ENCODE data around the gene GLRX. TPM values are rescaled to one million over a fixed set of nuclear protein-coding genes. Genes with fewer than 3 reads are reported as not detected.

GLRX gene
- total and polyA plus RNA-seq, 2 of the 13 experiments (the other 11 are each of a cell fraction or from before 2014, with no cell fraction given) = 63.8 to 499 TPM

DNA sequence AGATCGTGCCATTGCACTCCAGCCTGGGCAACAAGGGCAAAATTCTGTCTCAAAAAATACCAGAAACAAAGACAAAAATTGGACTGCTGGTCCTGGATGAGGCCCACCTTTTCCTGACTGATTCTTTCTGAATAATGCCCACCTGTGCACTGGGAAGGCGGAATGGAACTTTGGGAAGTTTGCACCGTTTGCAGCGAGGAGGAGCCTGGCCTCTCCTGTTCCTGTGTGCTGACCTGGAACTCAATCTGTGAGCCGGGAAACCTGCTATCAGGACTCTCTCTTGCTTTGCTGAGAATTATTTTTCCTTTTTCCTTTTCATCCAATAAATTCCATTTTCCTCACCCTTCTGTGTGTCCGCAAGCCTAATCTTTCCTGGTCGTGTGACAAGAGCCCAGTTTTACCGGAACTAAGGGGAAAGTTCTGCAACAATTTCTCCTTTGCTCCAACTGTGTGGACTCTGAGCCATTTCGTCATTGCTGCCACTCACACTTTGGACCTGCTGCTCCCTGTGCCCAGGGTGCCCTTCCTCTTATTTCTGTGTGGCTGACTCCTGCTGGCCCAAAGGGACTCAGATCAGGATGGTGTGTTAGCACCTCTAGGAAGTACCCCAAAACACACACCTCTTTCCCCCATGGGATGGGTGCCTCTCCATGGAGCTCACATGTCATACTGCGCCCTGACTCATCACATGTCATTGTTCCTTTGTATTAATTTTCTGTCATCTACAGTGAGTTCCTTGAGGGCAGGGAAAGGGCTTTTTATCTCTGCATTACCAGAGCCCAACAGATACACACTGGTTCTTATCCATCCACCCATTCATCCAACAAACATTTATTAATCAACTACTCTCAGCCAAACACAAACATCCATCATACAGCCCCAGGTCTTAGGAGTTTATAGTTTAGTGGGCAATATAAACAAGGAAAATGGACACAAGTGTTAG lies 4.7 kb upstream of the GLRX start (continued):
- TF ChIP-seq ZC3H4 (CRISPR knock-in tag; IDR thresholded peaks at IDR 0.05; ENCODE audit: borderline replicate concordance) (no peak), ZNF850 (CRISPR knock-in tag; conservative IDR thresholded peaks at IDR 0.05) (no peak), ARID2 (CRISPR knock-in tag; IDR thresholded peaks at IDR 0.05; ENCODE audit: borderline replicate concordance) (no peak), ZNF709 (CRISPR knock-in tag; IDR thresholded peaks at IDR 0.05) (no peak), ZNF33B (CRISPR knock-in tag; IDR thresholded peaks at IDR 0.05) (no peak), STAT5B (CRISPR knock-in tag; IDR thresholded peaks at IDR 0.05) (no peak), YEATS2 (CRISPR knock-in tag; IDR thresholded peaks at IDR 0.05; ENCODE audit: borderline replicate concordance) (peak; percentile 31; the same call in 1 of the 2 replicates), THAP11 (CRISPR knock-in tag; IDR thresholded peaks at IDR 0.05) (peak; percentile 70), ZNF552 (CRISPR knock-in tag; IDR thresholded peaks at IDR 0.05; ENCODE audit: borderline replicate concordance) (no peak), NR2F2 (IDR thresholded peaks at IDR 0.05; ENCODE audit: borderline replicate concordance, low read depth) (no peak), NR2F6 (IDR thresholded peaks at IDR 0.05) (peak; percentile 47), NR2F6 (CRISPR knock-in tag; IDR thresholded peaks at IDR 0.05) (peak; percentile 78), CCDC6 (CRISPR knock-in tag; IDR thresholded peaks at IDR 0.05) (no peak), MIER3 (CRISPR knock-in tag; IDR thresholded peaks at IDR 0.05; ENCODE audit: borderline replicate concordance) (peak; percentile 62; the same call in 1 of the 2 replicates), ZNF83 (CRISPR knock-in tag; IDR thresholded peaks at IDR 0.05; ENCODE audit: borderline replicate concordance) (no peak), NR1H2 (CRISPR knock-in tag; IDR thresholded peaks at IDR 0.05; ENCODE audit: borderline replicate concordance, low read depth) (no peak), RCOR2 (CRISPR knock-in tag; IDR thresholded peaks at IDR 0.05) (peak; percentile 90), MTF2 (CRISPR knock-in tag; IDR thresholded peaks at IDR 0.05; ENCODE audit: borderline replicate concordance) (no peak)
- TF ChIP-seq, protein P1, sequence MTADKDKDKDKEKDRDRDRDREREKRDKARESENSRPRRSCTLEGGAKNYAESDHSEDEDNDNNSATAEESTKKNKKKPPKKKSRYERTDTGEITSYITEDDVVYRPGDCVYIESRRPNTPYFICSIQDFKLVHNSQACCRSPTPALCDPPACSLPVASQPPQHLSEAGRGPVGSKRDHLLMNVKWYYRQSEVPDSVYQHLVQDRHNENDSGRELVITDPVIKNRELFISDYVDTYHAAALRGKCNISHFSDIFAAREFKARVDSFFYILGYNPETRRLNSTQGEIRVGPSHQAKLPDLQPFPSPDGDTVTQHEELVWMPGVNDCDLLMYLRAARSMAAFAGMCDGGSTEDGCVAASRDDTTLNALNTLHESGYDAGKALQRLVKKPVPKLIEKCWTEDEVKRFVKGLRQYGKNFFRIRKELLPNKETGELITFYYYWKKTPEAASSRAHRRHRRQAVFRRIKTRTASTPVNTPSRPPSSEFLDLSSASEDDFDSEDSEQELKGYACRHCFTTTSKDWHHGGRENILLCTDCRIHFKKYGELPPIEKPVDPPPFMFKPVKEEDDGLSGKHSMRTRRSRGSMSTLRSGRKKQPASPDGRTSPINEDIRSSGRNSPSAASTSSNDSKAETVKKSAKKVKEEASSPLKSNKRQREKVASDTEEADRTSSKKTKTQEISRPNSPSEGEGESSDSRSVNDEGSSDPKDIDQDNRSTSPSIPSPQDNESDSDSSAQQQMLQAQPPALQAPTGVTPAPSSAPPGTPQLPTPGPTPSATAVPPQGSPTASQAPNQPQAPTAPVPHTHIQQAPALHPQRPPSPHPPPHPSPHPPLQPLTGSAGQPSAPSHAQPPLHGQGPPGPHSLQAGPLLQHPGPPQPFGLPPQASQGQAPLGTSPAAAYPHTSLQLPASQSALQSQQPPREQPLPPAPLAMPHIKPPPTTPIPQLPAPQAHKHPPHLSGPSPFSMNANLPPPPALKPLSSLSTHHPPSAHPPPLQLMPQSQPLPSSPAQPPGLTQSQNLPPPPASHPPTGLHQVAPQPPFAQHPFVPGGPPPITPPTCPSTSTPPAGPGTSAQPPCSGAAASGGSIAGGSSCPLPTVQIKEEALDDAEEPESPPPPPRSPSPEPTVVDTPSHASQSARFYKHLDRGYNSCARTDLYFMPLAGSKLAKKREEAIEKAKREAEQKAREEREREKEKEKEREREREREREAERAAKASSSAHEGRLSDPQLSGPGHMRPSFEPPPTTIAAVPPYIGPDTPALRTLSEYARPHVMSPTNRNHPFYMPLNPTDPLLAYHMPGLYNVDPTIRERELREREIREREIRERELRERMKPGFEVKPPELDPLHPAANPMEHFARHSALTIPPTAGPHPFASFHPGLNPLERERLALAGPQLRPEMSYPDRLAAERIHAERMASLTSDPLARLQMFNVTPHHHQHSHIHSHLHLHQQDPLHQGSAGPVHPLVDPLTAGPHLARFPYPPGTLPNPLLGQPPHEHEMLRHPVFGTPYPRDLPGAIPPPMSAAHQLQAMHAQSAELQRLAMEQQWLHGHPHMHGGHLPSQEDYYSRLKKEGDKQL (CRISPR knock-in tag; IDR thresholded peaks at IDR 0.05; ENCODE audit: low read depth) = no peak
- TF ChIP-seq, protein P2, sequence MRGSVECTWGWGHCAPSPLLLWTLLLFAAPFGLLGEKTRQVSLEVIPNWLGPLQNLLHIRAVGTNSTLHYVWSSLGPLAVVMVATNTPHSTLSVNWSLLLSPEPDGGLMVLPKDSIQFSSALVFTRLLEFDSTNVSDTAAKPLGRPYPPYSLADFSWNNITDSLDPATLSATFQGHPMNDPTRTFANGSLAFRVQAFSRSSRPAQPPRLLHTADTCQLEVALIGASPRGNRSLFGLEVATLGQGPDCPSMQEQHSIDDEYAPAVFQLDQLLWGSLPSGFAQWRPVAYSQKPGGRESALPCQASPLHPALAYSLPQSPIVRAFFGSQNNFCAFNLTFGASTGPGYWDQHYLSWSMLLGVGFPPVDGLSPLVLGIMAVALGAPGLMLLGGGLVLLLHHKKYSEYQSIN (CRISPR knock-in tag; IDR thresholded peaks at IDR 0.05; ENCODE audit: borderline replicate concordance) = no peak
- TF ChIP-seq, protein P3, sequence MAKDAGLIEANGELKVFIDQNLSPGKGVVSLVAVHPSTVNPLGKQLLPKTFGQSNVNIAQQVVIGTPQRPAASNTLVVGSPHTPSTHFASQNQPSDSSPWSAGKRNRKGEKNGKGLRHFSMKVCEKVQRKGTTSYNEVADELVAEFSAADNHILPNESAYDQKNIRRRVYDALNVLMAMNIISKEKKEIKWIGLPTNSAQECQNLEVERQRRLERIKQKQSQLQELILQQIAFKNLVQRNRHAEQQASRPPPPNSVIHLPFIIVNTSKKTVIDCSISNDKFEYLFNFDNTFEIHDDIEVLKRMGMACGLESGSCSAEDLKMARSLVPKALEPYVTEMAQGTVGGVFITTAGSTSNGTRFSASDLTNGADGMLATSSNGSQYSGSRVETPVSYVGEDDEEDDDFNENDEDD (CRISPR knock-in tag; IDR thresholded peaks at IDR 0.05; ENCODE audit: borderline replicate concordance) = no peak; the same call in 1 of the 2 replicates

All from HepG2 (cell line).